PFSK-1 (cell line): ENCODE measurements around the gene MYO7B.

Source experiments
- FOXP2 ChIP-seq: optimal IDR thresholded peaks from 2 replicates; pipeline ENCODE3; 2011; ENCODE audit warnings: borderline replicate concordance, control low read depth, inconsistent platforms; ENCODE audit not compliant: insufficient read depth; ENCODE audit errors: extremely low read length, extremely low read depth
- POLR2AphosphoS5 ChIP-seq: IDR thresholded peaks from 2 replicates; pipeline ENCODE4 v1.6.1; 2012; ENCODE audit warnings: low read depth, mild to moderate bottlenecking, control low read depth, low read length, moderate library complexity
- SIN3A ChIP-seq: IDR thresholded peaks from 2 replicates; pipeline ENCODE4 v1.6.1; 2012; ENCODE audit warnings: mild to moderate bottlenecking, low read length, moderate library complexity, borderline replicate concordance; ENCODE audit not compliant: insufficient read depth
- TAF1 ChIP-seq: IDR thresholded peaks from 2 replicates; pipeline ENCODE4 v1.6.1; 2012; ENCODE audit warnings: low read length, control low read depth, borderline replicate concordance; ENCODE audit not compliant: insufficient read depth
- TF ChIP-seq, protein P1 (sequence below), 2 experiments: IDR thresholded peaks; 2 replicates each; pipeline versions ENCODE4 v1.6.1 to v1.8.0; 2011 to 2012; ENCODE audit warnings: low read depth in 2 of 2, low read length in 2 of 2, control low read depth in 1 of 2, inconsistent platforms in 1 of 2, mild to moderate bottlenecking in 1 of 2, moderate library complexity in 1 of 2; ENCODE audit not compliant: insufficient read depth in 1 of 2

Gene MYO7B

DNA sequence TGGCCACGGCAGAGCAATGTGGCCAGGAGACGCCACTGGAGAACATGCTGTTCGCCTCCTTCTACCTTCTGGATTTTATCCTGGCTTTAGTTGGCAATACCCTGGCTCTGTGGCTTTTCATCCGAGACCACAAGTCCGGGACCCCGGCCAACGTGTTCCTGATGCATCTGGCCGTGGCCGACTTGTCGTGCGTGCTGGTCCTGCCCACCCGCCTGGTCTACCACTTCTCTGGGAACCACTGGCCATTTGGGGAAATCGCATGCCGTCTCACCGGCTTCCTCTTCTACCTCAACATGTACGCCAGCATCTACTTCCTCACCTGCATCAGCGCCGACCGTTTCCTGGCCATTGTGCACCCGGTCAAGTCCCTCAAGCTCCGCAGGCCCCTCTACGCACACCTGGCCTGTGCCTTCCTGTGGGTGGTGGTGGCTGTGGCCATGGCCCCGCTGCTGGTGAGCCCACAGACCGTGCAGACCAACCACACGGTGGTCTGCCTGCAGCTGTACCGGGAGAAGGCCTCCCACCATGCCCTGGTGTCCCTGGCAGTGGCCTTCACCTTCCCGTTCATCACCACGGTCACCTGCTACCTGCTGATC lies 115.4 kb downstream of the MYO7B start:
- TF ChIP-seq SIN3A (no peak), POLR2AphosphoS5 (no peak), FOXP2 (no peak), TAF1 (no peak)
- TF ChIP-seq, protein P1, sequence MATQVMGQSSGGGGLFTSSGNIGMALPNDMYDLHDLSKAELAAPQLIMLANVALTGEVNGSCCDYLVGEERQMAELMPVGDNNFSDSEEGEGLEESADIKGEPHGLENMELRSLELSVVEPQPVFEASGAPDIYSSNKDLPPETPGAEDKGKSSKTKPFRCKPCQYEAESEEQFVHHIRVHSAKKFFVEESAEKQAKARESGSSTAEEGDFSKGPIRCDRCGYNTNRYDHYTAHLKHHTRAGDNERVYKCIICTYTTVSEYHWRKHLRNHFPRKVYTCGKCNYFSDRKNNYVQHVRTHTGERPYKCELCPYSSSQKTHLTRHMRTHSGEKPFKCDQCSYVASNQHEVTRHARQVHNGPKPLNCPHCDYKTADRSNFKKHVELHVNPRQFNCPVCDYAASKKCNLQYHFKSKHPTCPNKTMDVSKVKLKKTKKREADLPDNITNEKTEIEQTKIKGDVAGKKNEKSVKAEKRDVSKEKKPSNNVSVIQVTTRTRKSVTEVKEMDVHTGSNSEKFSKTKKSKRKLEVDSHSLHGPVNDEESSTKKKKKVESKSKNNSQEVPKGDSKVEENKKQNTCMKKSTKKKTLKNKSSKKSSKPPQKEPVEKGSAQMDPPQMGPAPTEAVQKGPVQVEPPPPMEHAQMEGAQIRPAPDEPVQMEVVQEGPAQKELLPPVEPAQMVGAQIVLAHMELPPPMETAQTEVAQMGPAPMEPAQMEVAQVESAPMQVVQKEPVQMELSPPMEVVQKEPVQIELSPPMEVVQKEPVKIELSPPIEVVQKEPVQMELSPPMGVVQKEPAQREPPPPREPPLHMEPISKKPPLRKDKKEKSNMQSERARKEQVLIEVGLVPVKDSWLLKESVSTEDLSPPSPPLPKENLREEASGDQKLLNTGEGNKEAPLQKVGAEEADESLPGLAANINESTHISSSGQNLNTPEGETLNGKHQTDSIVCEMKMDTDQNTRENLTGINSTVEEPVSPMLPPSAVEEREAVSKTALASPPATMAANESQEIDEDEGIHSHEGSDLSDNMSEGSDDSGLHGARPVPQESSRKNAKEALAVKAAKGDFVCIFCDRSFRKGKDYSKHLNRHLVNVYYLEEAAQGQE (IDR thresholded peaks at IDR 0.05; ENCODE audit: insufficient read depth in 1 of 2, low read depth in 2 of 2, low read length in 2 of 2): no peak

- TF ChIP-seq, protein P1 (IDR thresholded peaks at IDR 0.05; ENCODE audit: insufficient read depth in 1 of 2, low read depth in 2 of 2, low read length in 2 of 2): no peak
- TF ChIP-seq POLR2AphosphoS5 (no peak), TAF1 (no peak), SIN3A (no peak), FOXP2 (no peak)
These were observed 115.9 kb downstream of the MYO7B start for GRCh38 chr2:127651381-127651809.

GRCh38 chr2:127651971-127652550 lies 116.6 kb downstream of the MYO7B start:
- no peak for TF ChIP-seq SIN3A
- TF ChIP-seq, protein P1 (IDR thresholded peaks at IDR 0.05; ENCODE audit: insufficient read depth in 1 of 2, low read depth in 2 of 2, low read length in 2 of 2): no peak
- no peak for TF ChIP-seq FOXP2

- TF ChIP-seq, protein P1 (IDR thresholded peaks at IDR 0.05; ENCODE audit: insufficient read depth in 1 of 2, low read depth in 2 of 2, low read length in 2 of 2): no peak
- no peak for TF ChIP-seq SIN3A
- no peak for TF ChIP-seq TAF1
- TF ChIP-seq FOXP2: no peak
- TF ChIP-seq POLR2AphosphoS5: no peak
These were observed 117.4 kb downstream of the MYO7B start for GRCh38 chr2:127652786-127653357.

GRCh38 chr2:127653421-127654083 lies 118.1 kb downstream of the MYO7B start:
- TF ChIP-seq TAF1: no peak
- no peak for TF ChIP-seq POLR2AphosphoS5
- no peak for TF ChIP-seq FOXP2
- TF ChIP-seq, protein P1 (IDR thresholded peaks at IDR 0.05; ENCODE audit: insufficient read depth in 1 of 2, low read depth in 2 of 2, low read length in 2 of 2): no peak
- TF ChIP-seq SIN3A: no peak
